ENCODE measurements around the gene SCAPER.

GRCh38 chr15:76837474-76837873, 67.7 kb downstream of the SCAPER start:
- TF ChIP-seq CTCF (IDR thresholded peaks at IDR 0.05 in 8 of 11, conservative IDR thresholded peaks at IDR 0.05 in 3 of 11) (no peak), POLR2A (IDR thresholded peaks at IDR 0.05) (no peak), POLR2AphosphoS5 (IDR thresholded peaks at IDR 0.05) (no peak)
